ENCODE measurements around the gene STK17A.
A peak's percentile ranks its signal among the peaks of the same experiment; 100 is the strongest.

Gene STK17A

DNA sequence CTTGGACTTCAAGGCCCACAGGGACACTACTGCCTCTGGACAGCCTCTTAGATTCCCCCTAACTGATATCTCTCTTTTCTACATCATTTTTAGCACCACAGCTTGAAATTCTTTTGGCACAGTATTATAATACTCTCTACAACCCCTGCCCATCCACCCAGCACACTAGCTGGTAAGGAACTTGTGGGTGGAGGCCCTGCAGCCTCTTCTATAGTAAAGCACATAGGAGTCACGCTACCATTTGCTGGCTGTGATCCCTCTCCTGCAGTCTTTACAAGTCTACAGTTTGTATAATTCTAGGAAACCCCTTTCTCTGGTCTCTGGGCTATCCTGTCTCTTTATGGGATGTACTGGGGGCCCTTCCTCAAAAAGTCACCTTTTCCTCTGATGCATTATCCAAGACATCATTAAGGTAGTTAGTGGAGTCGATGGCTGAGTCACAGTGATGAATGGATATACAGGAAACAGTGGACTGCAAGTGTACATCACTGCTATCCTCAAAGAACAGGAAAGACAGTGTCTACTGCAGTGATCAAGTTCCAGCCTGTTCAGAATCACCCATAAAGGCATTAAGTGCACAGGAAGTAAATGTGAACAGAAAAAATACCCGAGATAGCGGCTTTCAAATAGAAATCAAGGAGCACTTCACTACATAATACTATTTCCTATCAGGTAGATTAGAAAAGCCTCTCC is 54.4 kb downstream of the STK17A start:
- no peak for DNase-seq

GRCh38 chr7:43639858-43640491 is 57.1 kb downstream of the STK17A start:
- peak; percentile 71 to 83 for DNase-seq

GRCh38 chr7:43640679-43641078 is 57.8 kb downstream of the STK17A start:
- no peak for DNase-seq

DNA sequence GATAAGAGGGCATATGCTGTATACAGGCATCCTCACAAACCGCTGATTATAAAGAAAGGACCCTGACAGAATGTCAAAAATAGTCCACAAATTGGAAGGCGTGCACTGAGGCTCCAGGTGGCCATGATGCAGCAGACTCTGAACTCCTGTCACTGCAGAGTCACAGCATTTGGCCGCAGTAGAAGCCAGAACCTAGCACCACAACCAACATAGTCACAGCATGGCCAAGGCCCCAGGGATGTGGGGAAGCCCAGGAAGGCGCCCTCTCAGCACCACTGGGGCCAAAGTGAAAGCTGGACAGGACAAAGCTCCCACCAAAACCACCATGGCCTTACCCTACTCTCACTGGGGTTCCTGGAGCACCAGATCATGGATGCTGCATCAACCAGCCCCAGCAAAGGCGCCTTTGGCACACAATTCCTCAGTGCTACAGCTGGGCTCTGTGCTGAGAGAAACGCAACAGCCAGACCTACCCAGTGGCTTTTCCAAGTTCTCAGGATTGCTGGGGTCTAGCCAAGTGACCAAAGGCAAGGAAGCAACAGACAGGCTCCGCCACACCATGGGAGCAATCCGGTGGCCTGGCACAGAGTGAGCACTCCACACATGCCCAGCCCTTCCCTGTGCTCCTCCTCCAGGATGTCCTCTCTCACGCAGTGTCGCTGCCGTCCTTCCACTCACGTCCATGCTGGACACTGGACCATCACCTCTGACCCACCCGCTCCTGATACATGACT is 60.2 kb downstream of the STK17A start:
- peak; percentile 13 to 81 for DNase-seq

GRCh38 chr7:43643846-43644245 is 60.9 kb downstream of the STK17A start:
- DNase-seq: no peak

DNA sequence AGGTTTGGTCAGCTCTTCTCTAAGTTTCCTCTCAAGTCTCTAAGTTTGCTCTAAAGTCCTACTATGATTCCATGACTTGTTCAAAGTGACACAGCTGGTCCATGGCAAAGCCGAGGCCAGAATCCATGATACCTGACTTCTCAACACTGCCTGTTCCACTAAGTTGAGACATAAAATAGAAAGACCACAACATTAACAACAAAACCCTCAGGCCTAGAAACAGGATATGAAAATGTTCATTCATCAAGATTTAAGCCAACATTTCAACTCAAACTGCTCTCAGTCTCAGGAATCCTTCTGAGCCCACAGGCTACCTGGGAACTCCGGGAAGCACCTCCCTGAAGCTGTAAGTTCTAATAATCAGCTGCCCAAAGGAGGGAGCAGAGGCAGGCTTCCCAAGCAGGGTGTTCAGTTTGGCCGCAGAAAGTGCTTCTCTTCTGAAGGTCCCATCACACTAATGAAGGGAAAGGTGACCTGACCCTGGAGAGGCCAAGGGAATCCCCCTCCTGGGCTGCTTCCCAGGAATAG is 62.9 kb downstream of the STK17A start:
- no peak for DNase-seq

DNA sequence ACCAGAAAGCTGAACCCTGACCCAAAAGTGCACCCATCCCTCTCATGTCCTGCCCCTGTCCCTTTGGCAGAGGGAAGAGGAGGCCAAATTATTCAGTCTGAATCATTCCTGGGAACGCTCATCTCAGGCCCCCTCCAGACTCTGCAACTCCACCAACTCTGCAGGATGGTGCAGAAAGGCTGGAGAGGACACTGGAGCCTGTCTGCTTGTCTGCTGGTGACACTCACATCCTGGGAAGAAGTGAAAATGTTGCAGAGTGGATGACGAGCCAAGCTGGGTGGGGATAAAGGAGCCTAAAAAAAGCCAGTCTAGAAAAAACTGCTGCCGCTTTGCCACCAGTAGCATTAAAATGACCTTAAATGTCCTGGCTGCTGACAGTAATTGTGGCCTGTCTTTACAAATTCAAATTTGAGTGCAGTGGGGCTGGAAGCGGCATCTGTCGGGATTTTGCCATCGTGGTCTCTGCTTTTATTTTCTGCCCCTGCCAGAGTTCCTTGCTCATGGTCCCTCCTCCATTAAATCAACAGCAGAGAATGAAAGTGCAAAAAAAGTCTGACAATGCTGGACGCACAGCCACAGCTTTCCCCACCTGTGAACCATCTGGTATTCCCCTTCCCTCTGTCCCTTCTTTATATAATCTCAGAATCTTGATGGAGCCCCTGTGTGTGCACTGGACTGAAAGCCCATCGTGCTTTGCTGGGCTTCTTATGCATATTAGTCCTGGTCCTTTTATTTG is 63.9 kb downstream of the STK17A start:
- no peak for DNase-seq

DNA sequence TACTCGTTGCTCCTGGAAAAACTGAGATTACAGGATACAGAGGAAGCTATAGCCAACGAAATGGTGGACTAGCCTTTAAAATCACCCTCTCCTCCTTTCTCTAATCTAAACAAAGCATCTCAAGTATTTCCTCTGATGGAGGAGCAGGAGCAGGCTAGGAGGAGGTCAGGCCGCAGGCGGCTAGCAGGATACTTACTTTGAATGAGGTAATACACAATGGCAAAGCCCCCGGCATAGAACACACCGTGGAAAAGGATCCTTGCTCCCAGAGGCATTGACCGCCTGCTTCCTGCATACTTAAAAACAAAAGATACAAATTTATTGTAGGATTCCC is 64.4 kb downstream of the STK17A start:
- no peak for DNase-seq

GRCh38 chr7:43647673-43648472 is 65.0 kb downstream of the STK17A start:
- DNase-seq: peak; percentile 97 to 98

DNA sequence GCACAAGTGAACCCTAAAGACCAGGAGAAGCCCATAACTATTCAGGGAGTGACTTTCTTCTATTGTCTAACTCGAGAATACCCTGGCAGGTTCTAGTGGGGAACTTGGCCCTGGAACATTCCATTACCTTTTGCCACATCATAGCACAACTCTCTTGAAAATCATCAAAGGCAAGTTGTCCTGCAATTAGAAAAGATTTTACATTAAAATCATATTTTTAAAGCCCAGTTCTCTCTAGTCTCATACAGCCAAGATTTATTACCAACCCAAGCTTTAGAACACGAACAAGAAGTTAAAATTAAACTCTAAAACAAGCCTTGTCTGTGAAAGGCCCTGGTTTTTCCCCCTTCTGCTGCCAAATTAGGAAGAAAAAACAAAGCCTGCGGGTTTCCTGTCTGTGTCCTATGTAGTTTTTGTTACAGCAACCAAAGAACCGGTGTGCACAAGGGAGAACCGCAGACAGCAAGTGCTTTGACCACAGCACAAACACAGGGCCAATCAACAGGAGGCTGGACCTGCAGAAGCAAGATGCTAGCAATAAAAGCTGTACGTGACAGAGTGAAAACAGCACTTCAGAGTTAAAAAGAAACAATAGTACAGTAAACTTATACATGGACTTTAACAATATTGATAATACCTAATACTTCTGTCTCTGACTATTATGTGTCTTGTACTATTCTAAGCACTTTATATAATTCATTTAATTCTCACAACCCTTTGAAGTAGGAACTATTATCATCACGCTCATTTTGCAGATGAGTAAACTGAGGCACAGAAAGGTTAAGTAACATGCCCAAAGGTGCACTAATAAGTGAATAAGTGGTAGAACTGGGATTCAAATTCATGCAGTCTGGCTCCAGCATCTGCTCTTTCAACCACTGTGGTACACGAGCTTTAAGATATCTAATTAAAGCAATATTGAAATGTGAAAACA is 65.8 kb downstream of the STK17A start:
- no peak for DNase-seq

GRCh38 chr7:43649755-43650274 is 66.9 kb downstream of the STK17A start:
- no peak for DNase-seq

- peak in 1 of 2 experiments; percentile 38 for DNase-seq
Observed at GRCh38 chr7:43650457-43651052, 67.6 kb downstream of the STK17A start.

DNA sequence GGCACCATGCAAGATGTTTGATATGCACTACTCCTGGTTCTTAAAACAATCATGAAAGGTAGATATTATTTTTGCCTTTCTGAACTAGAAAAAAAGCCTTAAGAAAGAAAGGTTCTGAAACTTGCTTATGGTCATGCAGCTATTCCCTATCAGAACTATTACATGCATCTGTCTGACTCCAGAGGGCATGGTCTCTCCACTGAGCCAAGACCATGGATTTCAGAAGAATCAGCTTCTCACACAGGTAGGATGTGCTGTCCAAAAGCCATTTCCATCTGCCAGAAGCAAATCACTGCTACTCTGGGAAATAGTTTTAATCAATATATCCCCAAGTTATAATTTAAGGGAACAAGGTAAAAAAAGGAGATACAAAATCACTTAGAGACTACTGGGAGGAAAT is 69.5 kb downstream of the STK17A start:
- no peak for DNase-seq

GRCh38 chr7:43653466-43653865 is 70.6 kb downstream of the STK17A start:
- no peak for DNase-seq

GRCh38 chr7:43653891-43654504 is 71.1 kb downstream of the STK17A start:
- DNase-seq: no peak

GRCh38 chr7:43655584-43655983 is 72.7 kb downstream of the STK17A start:
- DNase-seq: peak in 1 of 2 experiments; percentile 65

DNA sequence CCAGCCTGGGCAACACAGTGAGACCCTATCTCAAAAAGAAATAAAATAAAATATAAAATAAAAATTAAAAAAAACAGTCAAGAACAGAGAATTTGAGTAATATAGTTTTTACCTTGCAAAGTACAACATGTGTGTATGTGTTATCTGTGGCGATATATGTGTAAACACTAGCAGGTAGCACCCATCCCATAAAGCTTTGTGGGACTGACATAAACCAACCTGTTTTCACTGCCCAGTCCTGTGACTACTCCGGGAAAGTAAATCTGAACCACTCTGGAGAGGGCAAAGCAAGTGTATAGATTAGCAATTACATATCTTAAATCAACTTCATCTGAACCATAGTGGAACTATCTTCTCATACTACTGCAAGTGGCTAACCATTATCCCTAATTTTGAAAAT is 74.1 kb downstream of the STK17A start:
- DNase-seq: no peak

DNA sequence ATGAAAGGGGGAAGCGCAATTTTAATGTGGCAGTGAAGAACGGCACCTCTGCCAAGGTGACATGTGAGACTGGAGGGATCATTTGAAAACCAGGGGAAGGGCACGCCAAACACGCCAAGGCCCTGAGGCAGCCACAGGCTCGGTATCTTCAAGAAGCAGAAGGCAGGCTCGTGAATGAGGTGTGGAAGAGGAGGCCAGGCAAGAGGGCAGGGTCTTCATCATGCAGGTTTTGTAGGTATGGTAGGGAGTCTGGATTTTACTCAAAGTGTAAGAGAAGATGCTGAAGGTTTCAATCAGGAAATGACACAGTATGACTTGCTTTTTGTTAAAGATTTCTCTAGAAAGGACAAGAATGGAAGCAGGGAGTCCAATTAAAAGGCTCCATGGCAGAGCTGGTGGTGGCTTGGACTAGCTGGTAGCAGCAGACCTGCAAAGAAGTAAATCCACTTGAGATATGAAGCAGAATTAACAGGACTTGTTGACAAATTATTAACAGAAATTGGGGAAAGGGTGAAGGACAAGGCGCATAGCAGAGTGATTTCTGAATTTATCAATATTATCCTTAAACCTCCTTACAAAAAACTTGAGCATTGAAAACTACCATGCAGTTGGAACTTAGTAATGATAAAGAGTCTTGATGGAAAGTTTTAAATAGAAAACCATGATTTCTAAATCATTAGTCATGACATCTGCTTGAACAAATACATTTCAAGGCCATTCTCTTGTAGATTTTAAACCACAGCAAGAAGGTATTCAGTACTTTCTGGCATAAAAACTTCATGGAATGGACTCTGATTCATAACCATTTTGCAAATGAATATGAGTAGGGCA is 76.0 kb downstream of the STK17A start:
- DNase-seq: no peak

- DNase-seq: no peak
Observed at GRCh38 chr7:43659549-43659896, 76.6 kb downstream of the STK17A start.
